ENCODE data around the gene PIP4K2A.

- TF ChIP-seq, protein P1, sequence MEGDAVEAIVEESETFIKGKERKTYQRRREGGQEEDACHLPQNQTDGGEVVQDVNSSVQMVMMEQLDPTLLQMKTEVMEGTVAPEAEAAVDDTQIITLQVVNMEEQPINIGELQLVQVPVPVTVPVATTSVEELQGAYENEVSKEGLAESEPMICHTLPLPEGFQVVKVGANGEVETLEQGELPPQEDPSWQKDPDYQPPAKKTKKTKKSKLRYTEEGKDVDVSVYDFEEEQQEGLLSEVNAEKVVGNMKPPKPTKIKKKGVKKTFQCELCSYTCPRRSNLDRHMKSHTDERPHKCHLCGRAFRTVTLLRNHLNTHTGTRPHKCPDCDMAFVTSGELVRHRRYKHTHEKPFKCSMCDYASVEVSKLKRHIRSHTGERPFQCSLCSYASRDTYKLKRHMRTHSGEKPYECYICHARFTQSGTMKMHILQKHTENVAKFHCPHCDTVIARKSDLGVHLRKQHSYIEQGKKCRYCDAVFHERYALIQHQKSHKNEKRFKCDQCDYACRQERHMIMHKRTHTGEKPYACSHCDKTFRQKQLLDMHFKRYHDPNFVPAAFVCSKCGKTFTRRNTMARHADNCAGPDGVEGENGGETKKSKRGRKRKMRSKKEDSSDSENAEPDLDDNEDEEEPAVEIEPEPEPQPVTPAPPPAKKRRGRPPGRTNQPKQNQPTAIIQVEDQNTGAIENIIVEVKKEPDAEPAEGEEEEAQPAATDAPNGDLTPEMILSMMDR (IDR thresholded peaks at IDR 0.05; ENCODE audit: poor library complexity) = no peak
- TF ChIP-seq EZH2 (IDR thresholded peaks at IDR 0.05; ENCODE audit: borderline replicate concordance) = no peak
Observed at GRCh38 chr10:22662733-22663330, 51.5 kb downstream of the PIP4K2A start.
